HAP-1 (cell line): ENCODE data around the gene OTUD5.
A peak's percentile ranks its signal among the peaks of the same experiment; 100 is the strongest.

Experiments used
- DNase-seq, 2 experiments: peaks; one replicate each; pipeline ENCODE4 v3.0.0-alpha.2; 2016 to 2020; ENCODE audit warnings: low spot score in 2 of 2
- H3K27me3 ChIP-seq: fragments of 250-450 bp; sonication (Bioruptor Pico); 2 replicates; pipeline ENCODE4 v1.5.1; 2020; ENCODE audit warnings: low read depth, mild to moderate bottlenecking, moderate library complexity
- H3K36me3 ChIP-seq: fragments of 250-450 bp; sonication (Bioruptor Pico); replicated peaks from 2 replicates; pipeline ENCODE4 v1.5.1; 2020; ENCODE audit warnings: mild to moderate bottlenecking
- H3K4me1 ChIP-seq: fragments of 250-450 bp; sonication (Bioruptor Pico); 2 replicates; pipeline ENCODE4 v1.5.1; 2020; ENCODE audit warnings: mild to moderate bottlenecking
- H3K4me3 ChIP-seq: fragments of 250-450 bp; sonication (Bioruptor Pico); 2 replicates; pipeline ENCODE4 v1.5.1; 2020; ENCODE audit warnings: mild to moderate bottlenecking, moderate library complexity
- H3K9me3 ChIP-seq: fragments of 250-450 bp; sonication (Bioruptor Pico); 2 replicates; pipeline ENCODE4 v1.5.1; 2020; ENCODE audit warnings: mild to moderate bottlenecking, moderate library complexity
- in situ Hi-C: fragments of 300-500 bp; cut with MboI; formaldehyde crosslinking; loops from 3 replicates; pipeline ENCODE4 v1.14.3; 2020; ENCODE audit warnings: low sequenced_read_pairs, inconsistent platforms, mixed read lengths

OTUD5 gene, protein sequence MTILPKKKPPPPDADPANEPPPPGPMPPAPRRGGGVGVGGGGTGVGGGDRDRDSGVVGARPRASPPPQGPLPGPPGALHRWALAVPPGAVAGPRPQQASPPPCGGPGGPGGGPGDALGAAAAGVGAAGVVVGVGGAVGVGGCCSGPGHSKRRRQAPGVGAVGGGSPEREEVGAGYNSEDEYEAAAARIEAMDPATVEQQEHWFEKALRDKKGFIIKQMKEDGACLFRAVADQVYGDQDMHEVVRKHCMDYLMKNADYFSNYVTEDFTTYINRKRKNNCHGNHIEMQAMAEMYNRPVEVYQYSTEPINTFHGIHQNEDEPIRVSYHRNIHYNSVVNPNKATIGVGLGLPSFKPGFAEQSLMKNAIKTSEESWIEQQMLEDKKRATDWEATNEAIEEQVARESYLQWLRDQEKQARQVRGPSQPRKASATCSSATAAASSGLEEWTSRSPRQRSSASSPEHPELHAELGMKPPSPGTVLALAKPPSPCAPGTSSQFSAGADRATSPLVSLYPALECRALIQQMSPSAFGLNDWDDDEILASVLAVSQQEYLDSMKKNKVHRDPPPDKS

DNA sequence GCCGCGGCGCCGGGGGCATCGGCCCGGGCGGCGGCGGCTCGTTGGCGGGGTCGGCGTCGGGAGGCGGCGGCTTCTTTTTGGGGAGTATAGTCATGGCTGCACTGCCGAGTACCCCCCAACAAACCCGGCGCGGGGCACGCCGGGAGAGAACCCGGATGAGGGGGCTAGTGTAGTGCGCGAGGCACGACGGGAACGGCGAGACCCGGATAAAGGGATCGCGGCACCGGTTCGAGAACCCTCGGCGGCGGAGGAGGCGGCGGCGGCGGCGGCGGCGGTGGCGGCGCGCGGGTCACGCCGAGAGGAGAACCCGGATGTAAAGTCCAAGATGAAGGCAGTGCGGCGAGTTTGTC, at the start of gene OTUD5:
TSS of gene OTUD5 (minus strand) at position 131 of the 350 bp plus-strand sequence. CDS start at position 94, 37 bp downstream.
- peaks cover 27% of the 10 kb centered on the region for H3K36me3 ChIP-seq
- H3K9me3 ChIP-seq = no peaks in the 10 kb centered on the region
- in situ Hi-C loops = no loop called here
- peak within 1 kb of the TSS; percentile 86 for H3K4me3 ChIP-seq
- H3K27me3 ChIP-seq = no peaks in the 10 kb centered on the region
- peaks cover 11% of the 10 kb centered on the region for H3K4me1 ChIP-seq
- DNase-seq = peak; percentile 63 to 83

DNA sequence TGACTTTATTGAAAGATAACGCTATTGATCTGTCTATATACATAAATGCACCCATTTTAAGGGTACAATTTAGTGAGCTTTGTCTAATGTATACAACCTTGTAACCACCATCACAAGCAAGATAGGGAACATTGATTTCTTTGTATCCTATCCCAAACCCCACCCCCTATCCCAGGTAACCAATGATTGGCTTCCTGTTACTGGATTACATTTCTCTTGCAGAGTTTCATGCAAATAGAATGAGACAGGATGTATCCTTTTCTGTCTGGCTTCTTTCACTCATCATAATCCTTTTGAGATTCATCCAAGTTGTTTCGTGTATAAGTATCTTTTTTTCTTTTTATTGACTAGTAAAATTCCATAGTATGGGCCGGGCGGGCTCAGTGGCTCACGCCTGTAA, 46.3 kb upstream of the OTUD5 start:
- peak; percentile 38 to 40 for DNase-seq
- in situ Hi-C loops = no loop called here
- Histone ChIP-seq H3K4me1 (peaks cover 12% of the 10 kb centered on the region), H3K36me3 (peaks cover 7% of the 10 kb centered on the region), H3K9me3 (no peaks in the 10 kb centered on the region), H3K27me3 (no peaks in the 10 kb centered on the region), H3K4me3 (no peak overlapping the region)

DNA sequence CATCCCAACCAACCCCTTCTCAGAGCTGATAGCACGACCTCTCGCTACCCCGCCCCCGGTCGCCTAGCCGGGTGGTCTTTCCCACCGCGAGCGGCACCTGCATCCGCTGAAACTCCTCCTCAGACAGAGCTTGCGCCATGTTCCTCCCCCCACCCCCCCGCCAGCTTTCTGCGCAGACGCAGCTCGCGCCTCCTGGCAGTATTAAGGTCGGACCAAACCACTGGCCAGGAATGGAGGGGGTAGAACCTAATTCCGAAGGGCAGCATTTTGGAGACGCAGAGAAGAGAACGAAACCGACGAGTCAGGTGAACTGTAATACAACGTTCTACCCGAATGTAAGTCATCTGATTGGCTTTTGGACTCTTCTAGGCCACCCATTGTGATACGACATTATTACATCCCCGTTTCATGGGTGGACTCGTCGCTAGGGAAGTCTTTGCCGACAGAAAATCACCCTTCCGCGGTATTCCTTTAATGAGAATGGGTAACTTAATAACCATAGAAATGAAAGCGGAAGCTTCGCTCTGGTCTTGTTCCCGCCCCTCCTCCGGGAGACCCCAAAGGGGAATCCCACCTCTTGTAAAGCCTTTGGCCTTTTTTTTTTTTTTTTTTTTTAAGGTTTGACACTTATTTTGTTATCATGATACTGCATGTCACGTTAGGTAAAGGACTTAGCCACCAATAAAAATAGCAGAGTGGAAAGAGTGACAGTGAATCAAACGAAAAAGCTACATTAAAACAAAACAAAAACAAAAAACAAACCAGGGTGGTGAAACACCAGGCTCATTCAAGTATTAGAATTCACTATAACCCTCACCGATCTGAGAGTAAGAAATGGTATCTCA, 44.9 kb upstream of the OTUD5 start, which contains the start of gene GRIPAP1:
TSS of gene GRIPAP1 (minus strand) at position 174 of the 845 bp plus-strand sequence. CDS start at position 139, 35 bp downstream.
- in situ Hi-C loops = no loop called here
- H3K9me3 ChIP-seq = no peaks in the 10 kb centered on the region
- peaks cover 12% of the 10 kb centered on the region for H3K4me1 ChIP-seq
- H3K36me3 ChIP-seq = peaks cover 16% of the 10 kb centered on the region
- H3K4me3 ChIP-seq = peak within 1 kb of the TSS; percentile 77
- DNase-seq = peak; percentile 92
- H3K27me3 ChIP-seq = no peaks in the 10 kb centered on the region

DNA sequence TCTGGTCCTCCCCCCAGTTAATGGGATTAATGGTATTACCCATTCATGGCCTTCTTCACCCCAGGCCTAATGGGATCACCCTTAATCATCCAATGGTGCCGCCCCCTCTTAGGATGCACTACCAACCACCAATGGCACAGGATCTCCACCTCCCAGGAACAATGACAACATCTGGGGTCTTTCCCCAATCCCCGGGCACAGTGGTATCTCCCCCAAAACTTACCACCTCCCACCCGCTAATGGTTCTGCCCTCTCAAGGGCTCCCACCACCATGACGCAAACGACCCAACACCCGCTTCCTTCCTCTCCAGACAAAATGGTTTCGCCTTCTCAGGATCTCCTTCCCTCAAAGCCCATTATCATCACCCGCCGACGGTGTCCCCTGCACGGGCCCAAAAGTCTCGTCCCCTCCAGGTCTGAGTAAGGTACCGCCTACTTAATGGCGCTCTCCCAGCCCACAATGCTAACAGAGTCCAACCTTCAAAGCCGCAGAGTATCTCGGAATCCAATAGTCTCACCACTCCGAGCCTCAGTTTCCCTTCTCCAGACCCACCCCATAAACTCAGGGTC, 44.2 kb upstream of the OTUD5 start:
- no peaks in the 10 kb centered on the region for H3K9me3 ChIP-seq
- DNase-seq = peak; percentile 28 to 61
- in situ Hi-C loops = no loop called here
- H3K27me3 ChIP-seq = no peaks in the 10 kb centered on the region
- H3K4me1 ChIP-seq = peaks cover 12% of the 10 kb centered on the region
- peaks cover 22% of the 10 kb centered on the region for H3K36me3 ChIP-seq
- H3K4me3 ChIP-seq = peak overlapping the region; percentile 77

DNA sequence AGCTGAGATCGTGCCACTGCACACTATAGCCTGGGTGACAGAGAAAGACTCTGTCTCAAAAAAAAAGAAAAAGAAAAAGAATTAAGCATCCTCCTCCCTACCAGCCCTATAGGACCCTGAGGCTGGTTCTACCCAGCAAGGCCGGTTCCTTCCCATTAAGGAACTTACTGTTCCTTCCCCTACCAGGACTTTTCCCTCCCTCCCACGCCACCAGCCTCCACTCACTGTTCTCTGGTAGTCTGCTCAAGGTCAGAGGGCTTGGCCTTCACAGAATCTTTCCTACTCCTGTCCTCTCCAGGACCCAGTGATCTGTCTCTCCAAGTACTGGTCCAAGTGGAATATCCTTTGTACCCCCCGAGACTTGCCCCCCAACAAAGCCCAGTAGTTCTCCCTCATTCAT, 43.2 kb upstream of the OTUD5 start:
- no peaks in the 10 kb centered on the region for H3K27me3 ChIP-seq
- no peak overlapping the region; the same call in 1 of the 2 replicates for H3K4me3 ChIP-seq
- no peak for DNase-seq
- in situ Hi-C loops = no loop called here
- peaks cover 32% of the 10 kb centered on the region for H3K36me3 ChIP-seq
- H3K4me1 ChIP-seq = peaks cover 12% of the 10 kb centered on the region
- no peaks in the 10 kb centered on the region for H3K9me3 ChIP-seq

DNA sequence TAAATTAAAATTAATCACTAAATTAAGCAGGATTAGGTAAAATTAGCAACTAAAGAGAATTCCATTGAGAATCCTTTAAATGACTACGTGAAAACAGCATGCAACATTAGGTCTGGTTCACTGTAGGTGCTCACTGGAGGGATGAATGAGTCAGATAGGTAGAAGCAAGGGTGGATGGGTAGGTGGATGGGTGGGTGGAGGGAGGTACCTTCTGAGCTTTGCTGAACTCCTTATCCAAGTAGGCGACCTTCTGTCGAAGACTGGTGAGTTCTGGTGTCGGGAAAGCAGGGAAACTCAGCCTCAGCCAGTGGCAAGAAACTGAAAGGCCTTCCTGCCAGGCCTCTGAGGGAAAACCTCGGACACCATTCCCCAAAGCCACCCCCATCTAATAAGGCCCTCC, 41.6 kb upstream of the OTUD5 start:
- H3K4me3 ChIP-seq = no peak overlapping the region
- H3K27me3 ChIP-seq = no peaks in the 10 kb centered on the region
- in situ Hi-C loops = no loop called here
- H3K36me3 ChIP-seq = peaks cover 37% of the 10 kb centered on the region
- peaks cover 12% of the 10 kb centered on the region for H3K4me1 ChIP-seq
- H3K9me3 ChIP-seq = no peaks in the 10 kb centered on the region
- no peak for DNase-seq

DNA sequence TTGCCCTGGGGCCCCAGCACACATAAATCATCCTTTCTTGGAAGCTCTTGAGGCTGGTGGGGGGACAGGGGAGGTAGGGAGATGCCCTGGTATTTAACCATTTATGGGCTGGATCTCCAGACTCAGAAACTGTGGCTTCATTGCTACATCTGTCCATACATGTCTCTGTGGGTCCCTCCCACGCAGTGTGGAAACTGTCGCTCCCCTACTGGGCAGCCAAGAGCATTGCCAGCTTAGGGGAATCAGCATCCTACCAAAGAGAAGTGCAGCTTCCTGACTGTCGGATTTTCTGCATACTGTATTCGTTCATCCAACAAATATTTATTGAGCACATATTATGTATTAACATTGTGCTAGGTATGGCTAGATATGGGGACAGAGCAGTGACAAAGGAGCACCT, 41.0 kb upstream of the OTUD5 start:
- no peak for DNase-seq
- H3K4me3 ChIP-seq = no peak overlapping the region
- peaks cover 9% of the 10 kb centered on the region for H3K4me1 ChIP-seq
- H3K9me3 ChIP-seq = no peaks in the 10 kb centered on the region
- H3K27me3 ChIP-seq = no peaks in the 10 kb centered on the region
- H3K36me3 ChIP-seq = peaks cover 42% of the 10 kb centered on the region
- in situ Hi-C loops = no loop called here

DNA sequence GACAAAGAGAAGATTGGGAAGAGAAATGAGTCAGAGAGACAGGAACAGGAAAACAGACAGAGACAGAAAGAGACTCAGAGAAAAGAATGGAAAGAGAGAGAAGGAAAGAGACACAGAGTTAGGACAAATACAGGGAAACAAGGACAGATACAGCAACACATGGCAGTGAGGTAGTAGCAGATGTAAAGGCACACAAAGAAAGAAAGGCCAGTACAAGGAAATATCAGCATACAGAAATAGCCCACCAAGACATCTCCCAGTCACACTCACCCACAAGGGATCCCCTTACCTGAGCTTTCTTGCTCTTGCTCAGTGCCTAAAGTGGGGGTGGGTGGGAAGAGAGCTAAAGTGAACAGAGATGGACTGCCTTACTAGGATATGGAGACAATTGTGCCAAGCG, 40.5 kb upstream of the OTUD5 start:
- Histone ChIP-seq H3K9me3 (no peaks in the 10 kb centered on the region), H3K4me1 (peaks cover 8% of the 10 kb centered on the region), H3K27me3 (no peaks in the 10 kb centered on the region), H3K4me3 (no peak overlapping the region), H3K36me3 (peaks cover 47% of the 10 kb centered on the region)
- in situ Hi-C loops = no loop called here
- no peak for DNase-seq

DNA sequence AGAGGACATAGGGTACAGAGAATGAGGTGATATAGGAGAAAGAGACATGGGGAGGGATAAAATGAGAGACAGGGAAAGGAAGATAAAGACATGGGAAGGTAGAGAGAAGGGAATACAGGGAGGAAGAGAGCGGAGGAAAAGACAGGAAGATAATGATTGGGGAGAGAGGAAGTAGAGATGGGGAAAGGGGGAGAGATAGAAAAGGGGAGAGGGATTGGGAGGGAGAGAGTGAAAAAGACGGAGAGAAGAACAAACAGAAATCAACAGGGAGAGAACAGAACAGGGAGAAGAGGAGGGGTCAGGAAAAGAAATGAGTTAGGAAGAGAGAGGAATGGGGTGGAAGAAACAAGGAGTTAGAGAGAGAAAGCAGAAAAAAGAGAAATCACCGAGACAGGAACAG, 40.0 kb upstream of the OTUD5 start:
- Histone ChIP-seq H3K9me3 (no peaks in the 10 kb centered on the region), H3K27me3 (no peaks in the 10 kb centered on the region), H3K36me3 (peaks cover 51% of the 10 kb centered on the region), H3K4me3 (no peak overlapping the region), H3K4me1 (peaks cover 5% of the 10 kb centered on the region; the same call in 1 of the 2 replicates)
- in situ Hi-C loops = no loop called here
- DNase-seq = no peak

DNA sequence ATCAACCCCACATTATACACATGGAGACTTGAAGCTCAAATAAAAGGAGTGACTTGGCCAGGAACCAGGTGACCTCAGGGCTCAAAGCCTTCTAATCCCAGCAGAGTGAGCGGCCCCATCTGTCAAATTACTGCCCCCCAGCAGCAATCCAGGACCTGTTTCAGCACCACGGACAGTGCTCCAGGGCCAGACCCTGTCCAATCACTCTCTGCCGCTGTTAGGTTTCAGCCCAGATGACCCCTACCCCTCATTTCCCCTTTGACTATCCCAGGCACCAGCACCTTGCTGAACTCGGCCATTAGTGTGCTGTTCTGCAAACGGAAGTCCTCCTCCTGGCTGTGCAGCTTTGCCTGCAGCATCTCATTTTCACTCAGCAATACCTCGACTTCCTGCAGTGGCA, 39.6 kb upstream of the OTUD5 start:
- H3K36me3 ChIP-seq = peaks cover 56% of the 10 kb centered on the region
- peaks cover 5% of the 10 kb centered on the region; the same call in 1 of the 2 replicates for H3K4me1 ChIP-seq
- no peak overlapping the region for H3K4me3 ChIP-seq
- DNase-seq = peak in 1 of 2 experiments; percentile 57
- in situ Hi-C loops = no loop called here
- H3K9me3 ChIP-seq = no peaks in the 10 kb centered on the region
- H3K27me3 ChIP-seq = no peaks in the 10 kb centered on the region

DNA sequence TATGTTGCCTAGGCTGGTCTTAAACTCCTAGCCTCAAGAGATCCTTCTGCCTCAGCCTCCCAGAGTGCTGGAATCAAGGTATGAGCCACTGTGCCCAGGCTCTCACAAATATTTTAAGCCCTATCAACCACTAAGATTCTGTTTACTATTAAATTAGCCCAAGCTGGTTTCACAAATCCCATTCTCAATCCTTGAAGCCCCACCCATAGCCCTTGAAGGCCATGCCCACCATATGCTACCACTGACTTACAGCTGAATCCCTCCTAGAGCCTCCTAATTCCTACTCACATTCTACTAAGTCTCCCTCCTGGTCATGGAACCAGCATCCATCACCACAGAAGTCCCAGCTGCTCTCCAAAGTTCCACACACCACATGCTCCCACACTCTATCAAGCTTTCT, 34.9 kb upstream of the OTUD5 start:
- Histone ChIP-seq H3K36me3 (peaks cover 80% of the 10 kb centered on the region), H3K4me3 (no peak overlapping the region)
- no peak for DNase-seq

DNA sequence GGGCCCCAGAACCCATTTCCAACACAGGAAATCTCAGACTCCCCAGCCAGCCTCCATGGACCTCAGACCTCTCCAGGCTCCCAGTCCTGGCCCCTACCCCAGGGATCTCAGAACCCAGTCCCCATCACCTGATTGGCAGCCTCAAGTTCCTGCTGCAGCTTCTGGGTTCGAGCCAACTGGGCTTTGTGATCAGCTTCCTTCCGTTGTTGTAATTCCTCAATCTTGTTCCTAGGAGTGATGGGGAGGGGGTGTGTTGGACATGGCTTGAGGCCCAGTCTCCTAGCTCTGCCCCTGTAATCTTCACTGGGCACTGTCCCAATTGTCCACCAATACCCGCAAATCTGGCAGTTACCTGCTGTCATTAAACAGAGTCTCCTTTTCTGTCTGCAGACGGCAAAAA, 32.1 kb upstream of the OTUD5 start:
- Histone ChIP-seq H3K9me3 (no peaks in the 10 kb centered on the region), H3K4me1 (no peaks in the 10 kb centered on the region), H3K36me3 (peaks cover 65% of the 10 kb centered on the region), H3K4me3 (no peak overlapping the region), H3K27me3 (no peaks in the 10 kb centered on the region)
- DNase-seq = no peak
- in situ Hi-C loops = loop anchor here (10.0 kb wide), 1 partner anchor 115 kb away; no protein-coding TSS in a partner anchor

More for the DNA sequence above, 34.9 kb upstream of the OTUD5 start:
- in situ Hi-C loops = no loop called here
- no peaks in the 10 kb centered on the region for H3K27me3 ChIP-seq
- H3K4me1 ChIP-seq = no peaks in the 10 kb centered on the region
- H3K9me3 ChIP-seq = no peaks in the 10 kb centered on the region

DNA sequence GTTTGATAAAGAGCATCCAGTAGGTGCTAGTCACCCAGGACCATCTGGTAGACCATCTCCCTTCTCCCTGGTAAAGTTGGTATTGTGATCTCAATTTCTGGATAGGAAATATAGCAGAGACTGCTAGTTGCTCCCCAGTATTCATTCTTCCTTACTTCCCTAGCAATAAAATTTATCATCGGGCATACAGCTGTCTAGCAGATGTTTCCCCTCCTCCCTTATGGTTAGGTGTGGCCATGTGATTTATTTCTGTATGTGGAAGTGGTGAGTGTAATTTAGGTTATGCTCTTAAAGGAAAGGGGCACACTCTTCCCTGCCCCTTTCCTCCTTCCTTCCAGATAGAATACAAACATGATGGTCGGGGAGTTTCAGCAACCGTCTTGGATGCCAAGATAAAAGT, 26.5 kb upstream of the OTUD5 start:
- no peak for DNase-seq
- peaks cover 58% of the 10 kb centered on the region for H3K36me3 ChIP-seq
- no peak overlapping the region for H3K4me3 ChIP-seq
- in situ Hi-C loops = loop anchor here (10.0 kb wide), 1 partner anchor 121 kb away; no protein-coding TSS in a partner anchor
- no peaks in the 10 kb centered on the region for H3K27me3 ChIP-seq
- no peaks in the 10 kb centered on the region for H3K4me1 ChIP-seq
- H3K9me3 ChIP-seq = no peaks in the 10 kb centered on the region
